Muscle of arm (tissue), 12 donors: ENCODE measurements around the gene CEP83. TPM values are rescaled to one million over a fixed set of nuclear protein-coding genes. Genes with fewer than 3 reads are reported as not detected.

Source experiments
- DNase-seq: peaks from one replicate; pipeline ENCODE4 v3.0.0-alpha.2; 2013
- polyA plus RNA-seq, 12 donors: library from polyadenylated mRNA; unstranded; fragments of 120-200 nt; gene quantifications; one replicate each; pipeline ENCODE4 v1.2.1, GENCODE V29; 2013; ENCODE audit not compliant: insufficient read length in 12 of 12

CEP83 gene
- polyA plus RNA-seq, 12 donors, result 10.0 to 44.9 (median 17.4) TPM; not detected in 1

DNA sequence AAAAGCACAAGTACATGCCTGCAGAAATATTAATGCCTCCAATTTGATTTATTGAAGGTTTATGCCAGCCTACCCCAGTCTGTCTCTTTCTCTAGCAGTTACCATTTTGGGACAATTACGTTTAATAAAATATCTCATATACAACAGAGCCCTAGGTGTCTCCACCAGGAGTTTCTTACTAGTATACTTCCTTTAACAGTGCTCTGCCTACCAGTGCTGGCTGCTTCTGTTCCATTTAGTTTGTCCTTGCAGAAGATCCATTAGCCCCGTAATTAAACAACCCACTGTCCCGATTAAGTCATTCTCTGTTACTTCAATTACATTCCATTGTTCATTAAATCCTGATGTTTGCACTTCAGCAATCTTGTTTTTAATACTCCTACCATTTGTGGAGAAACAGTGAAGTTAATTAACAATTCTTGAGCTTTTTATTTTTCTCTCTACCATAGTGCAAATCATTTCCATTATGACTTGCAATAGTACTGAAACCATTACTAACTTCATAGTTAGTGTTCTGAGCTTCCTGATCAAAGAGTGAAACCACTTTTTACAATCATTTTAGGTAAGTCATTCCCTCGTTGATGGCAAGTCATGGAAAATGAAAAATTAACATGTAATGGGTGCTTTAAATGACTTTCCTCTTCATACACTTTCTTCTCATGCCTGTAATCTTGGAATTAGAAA lies 190.2 kb downstream of the CEP83 start:
- no peak for DNase-seq

DNA sequence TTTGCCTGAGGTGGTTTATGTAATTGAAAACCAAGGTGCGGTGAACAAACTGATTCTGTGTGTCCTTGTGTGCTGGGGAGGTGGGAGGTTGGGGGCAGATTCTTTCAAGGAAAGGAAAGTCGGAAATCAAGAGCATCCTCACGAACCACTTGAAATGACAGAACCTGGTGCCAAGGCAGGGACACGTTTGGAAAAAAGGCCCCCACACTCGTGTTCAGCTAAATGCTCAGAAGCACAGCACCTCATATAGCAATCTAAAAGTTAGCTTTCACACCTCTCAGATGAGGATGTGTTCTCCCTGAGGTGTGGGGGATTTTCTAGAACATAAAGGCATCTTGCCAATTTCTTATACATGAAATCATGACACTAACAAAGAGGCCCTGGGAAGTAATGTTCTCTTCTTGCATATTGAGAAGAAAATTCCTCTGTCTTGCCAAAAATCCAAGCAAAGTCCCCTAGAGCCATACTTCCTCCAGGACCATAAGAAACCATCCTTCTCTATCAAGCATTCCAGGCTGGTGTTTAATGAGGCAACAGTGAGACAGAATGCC lies 191.7 kb downstream of the CEP83 start:
- DNase-seq, result no peak

DNA sequence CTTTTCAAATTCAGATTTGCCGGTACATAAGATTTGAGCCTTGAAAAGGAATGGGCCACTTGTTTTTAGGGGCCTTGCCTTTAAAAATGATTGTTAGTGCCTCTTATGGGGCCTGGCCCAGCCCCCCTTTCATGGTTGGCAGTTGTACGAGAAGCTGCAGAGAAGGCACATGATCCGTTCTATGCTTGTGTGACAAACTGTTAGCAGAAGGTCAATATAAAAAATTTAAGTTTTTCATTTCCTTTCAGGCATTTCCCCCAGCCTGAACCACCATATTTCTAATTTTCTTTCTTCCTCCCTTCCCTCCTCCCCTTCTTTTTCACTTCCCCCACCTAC lies 192.2 kb downstream of the CEP83 start:
- no peak for DNase-seq

DNA sequence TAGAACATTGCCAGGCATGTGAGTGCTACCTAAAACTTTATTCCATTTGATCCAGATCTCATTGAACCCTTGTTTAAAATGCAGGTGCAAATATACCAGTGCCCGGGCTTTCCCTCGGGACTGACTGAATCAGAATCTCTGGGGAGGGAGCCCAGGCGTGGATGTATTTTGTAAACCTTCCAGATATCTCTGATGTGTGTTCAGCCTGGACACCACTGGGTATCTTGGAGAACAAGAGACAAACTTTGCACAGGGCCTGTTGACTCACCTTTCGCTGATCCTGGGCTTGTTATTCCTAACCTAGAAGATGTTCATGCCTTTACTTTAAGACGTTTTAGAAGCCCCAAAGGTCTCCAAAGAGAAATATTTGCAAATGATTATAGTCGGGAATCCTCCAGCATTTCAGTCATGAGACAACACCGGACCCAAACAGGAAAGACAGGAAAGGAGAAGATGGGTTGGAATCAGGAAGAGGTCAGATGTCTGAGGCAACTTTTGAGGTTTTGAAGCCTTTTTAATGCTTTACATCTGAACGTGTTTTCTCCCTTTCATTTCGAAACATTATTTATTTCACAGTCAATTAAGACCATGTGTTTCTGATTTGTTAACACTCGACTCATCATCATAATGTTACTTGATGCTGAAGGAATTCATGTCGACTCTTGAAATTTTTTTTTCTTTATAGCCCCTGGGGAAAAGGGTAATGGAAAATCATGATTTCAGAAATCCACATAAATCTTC lies 192.7 kb downstream of the CEP83 start:
- peak; percentile 89 for DNase-seq

DNA sequence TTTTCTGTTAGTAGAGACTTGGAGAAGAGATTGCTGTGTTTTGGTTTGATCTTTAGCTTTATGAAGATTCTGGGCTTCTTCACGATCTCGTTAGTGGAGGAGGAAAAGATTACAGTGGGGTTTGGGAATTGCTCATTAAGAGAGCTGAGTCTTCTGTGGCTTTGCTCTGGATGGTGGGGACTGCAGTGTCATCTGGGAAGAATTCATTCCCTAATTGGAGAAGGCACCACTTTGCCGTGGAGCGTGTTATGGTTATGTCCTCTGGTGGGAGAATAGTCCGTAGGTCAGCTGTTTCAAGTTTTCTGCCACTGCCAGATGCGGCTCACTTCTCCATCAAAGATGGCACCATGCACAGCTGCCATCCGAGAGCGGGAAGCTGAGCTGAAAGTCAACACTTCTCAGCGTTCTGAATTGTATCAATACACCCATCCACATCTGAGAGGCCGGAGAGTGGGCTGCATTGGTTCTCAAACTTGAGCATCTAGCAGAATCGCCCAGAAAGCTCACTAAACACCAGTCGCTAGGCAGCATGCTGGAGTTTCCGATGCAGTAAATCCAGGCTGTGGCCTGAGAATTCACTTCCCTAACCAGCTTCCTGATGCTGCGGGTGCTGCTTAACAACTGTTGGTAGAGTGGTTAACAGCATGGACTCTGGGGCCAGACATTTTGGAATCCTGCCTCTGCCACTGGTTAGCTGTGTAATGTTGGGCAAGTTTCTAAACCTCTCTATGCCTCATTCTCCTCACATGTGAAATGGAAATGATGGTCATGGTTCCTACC lies 193.5 kb downstream of the CEP83 start:
- no peak for DNase-seq

DNA sequence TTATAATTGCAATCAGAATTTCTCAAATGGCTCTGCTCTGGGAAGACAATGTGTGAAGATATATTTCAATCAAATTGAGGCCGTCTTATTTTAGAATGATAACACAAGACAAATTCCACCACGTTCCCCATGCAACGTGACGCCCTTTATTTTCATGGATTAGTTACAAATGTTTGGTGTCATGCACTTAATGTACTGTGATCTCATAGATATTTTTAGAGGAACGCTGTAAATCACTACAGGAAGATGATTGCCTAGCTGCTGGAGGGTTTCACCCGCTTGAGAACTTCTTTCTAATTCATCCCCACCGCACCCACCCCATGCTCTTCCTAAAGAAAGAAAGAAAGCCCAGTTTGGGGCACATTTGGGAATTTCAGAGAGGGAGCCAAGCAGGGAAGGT lies 194.1 kb downstream of the CEP83 start:
- peak; percentile 55 for DNase-seq

DNA sequence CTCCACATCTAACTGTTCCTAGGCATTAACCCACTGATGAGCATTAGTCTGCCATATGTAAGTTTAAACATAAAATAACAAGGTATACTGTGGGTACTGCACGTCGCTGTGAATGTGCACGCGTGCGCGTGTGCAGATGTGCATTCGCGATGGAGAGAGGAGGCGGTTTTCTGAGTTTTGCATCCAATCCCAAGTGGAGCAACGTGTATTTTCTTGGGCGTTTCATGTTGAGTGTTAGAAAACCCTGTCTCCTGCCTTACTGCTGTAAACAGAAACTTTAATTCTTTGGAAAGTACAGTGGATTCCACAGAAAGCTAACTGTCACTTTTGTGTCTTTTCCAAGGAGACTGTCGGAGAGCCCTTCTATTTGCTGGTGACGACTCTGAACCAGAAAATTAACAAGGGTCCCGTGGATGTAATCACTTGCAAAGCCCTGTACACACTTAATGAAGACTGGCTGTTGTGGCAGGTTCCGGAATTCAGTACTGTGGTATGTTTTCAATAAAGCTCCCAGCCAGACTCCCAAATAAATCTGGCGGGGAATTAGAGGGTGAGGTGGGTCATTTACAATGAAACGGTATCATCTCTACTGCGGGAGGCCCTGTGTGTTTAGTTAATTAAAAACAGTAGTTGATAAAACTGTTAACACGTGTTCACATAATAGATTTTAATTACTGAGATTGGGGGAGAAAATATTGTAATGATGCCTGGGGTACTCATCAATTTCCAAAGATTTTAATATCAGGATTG lies 194.8 kb downstream of the CEP83 start:
- DNase-seq, result peak; percentile 65

DNA sequence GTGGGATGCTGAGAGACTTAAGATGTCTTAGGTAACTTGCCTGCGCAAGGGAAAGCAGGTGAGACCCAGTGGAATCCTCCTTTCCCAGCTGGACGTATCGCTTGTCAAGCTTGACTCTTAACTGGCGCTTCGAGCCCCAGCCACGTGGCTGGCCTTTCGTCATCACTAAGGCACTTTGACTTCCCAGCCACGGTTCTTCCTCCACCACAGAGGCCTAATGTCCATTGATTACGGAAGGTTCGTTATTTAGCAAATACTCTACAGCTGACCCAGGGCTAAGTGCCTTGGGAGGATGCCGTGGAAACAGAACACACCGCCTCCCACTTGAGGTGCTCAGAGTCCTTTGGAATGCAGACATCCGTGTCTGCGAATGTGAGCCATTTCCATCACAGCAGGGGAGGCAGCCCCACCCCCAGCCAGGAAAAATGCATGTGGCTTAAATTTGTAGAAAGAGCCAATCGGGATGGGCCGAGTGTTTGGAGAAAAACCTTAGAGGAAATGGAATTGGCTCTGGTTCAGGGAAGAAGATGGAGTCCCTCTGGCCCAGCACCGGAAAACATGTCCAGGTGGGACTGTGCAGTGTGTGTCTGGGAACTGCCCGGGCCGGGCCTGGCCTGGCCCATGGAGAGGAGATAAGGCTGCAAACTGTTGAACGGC lies 195.6 kb downstream of the CEP83 start:
- DNase-seq, result peak; percentile 82

DNA sequence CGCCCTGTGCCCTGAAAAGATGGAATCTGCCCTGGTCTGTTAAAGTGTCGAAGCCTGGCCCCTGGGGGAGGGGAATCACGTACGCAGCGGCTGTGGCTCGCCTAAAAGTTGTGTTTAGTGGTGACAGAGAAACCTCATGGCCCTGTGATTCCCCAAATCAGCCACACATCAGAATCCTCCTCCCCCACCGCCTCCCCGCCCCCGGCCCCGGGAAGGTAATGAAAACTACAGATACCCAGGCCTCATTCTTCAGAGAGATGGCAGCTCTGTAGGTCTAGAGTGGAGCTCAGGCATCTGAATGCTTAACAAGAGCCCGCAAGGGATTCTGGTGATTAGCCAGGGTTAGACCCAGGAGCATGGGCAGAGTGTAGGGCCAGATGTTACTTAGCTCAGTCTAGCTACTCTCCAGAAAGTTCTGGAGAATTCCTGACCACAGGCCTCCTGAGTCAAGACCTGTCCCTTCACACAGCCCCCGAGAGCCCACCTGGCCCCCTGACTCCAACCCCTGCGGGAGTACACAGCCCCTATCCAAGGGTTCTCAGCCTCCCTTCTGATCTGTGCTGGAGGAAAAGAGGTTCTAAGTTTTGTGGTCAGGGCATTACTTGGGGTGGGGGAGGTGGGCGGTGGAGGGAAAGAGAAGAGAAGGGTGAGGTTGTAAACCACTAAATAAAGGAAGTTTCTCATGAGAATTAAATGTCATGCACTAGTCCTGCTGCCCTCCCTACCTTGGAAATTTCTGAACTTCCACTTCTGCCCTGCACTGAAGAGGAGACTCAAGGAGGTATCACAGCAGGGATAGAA lies 196.5 kb downstream of the CEP83 start:
- no peak for DNase-seq

DNA sequence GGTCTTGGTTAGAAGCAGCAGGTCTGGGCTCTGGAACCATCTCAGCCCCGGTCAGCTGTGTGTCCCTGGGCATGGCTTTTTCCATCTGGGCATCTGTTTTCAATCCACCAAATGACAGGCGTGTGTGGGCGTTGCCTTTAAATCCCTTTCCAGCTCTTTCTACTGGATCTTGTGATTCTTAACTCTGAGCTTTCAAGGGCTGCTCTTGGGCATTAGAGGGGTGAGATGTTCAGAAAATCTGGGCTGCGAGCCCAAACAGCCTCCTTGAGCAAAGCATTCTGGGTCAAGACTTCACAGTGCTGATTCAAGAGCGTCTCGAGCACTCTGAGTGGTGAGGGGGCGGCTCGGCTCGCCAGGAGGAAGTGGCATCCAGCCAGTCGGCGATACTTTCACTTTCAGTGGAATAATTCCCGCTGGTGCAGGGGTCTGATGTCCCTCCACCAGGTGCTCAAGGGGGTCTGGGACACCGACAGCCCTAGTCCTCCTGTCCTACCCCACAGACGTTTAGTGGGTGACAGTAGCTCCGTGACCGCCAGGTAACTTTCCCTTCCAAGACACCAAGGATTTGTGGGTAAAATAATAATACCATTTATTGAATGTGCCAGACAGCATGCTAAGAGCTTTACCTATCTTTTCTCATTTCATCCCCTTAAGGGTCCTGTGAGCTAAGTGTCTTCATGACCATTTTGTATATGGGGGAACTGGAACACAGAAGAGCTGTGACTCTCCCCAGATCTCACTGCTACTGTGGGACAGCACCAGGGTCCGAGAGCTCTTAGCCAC lies 197.2 kb downstream of the CEP83 start:
- peak; percentile 85 for DNase-seq

DNA sequence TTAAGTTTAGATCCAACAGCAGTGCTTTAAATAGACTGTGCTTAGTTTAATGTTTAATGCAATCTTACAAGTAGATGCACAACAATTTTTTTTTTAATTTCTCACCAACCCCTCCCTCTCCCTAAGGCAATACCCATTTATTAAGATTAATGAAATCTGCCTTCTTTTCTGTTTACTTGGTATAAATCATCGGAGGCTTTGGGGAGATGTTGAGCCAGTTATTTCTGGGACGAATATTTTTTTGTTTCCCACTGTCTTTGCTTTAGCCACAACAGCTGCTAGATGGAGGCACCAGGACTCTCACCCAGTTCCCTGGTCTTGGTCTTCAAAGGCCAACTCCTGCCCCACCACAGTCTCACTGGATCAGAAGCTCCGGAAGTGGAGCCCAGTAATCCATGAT lies 197.9 kb downstream of the CEP83 start:
- DNase-seq, result no peak

DNA sequence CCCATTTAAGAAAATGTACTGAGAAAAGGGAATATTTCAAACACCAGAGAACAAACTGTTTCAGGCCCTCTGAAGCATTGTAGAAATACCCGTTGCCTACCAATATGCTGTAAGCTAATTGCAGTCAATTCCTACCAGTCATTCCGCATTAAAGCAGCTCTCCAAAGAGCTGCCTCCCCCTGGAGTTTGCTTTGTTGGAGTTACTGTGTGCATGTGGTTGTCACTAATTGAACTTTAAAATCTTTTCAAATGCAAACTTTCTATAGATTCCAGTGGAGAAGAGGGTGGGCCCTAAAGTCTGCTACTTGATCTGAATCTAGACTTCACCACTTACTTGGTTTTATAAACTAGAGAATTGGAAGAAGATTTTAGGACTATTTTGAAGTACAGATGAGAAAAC lies 198.5 kb downstream of the CEP83 start:
- no peak for DNase-seq

DNA sequence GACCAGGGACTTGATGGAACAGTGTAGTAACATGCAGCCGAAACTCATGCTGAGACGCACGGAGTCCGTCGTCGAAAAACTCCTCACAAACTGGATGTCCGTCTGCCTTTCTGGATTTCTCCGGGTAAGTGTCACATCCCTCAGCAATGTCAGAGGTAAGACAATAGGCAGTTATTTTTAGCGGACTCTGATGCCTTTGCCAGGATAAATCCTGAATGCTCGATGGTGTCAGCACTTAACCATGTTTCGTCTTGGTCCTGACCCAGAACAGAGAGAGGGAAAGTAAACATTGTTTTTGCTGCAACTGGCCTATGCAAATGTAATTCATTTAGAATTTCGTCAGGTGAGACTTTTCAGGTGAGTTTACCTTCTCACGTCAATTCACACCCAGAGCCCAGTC lies 198.9 kb downstream of the CEP83 start:
- DNase-seq, result no peak

DNA sequence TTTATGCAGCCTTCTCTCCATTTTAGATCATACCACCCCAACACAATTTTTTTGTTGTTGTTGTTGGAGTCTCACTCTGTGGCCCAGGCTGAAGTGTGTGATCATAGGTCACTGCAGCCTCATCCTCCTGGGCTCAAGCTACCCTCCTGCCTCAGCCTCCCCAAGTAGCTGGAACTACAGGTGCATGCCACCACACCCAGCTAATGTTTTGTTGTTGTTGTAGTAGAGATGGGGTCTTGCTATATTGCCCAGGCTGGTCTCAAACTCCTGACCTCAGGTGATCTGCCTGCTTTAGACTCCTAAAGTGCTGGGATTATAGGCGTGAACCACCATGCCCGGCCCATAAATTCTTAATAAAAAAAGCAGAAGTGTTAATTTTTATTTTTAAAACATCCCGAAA lies 199.7 kb downstream of the CEP83 start:
- no peak for DNase-seq

DNA sequence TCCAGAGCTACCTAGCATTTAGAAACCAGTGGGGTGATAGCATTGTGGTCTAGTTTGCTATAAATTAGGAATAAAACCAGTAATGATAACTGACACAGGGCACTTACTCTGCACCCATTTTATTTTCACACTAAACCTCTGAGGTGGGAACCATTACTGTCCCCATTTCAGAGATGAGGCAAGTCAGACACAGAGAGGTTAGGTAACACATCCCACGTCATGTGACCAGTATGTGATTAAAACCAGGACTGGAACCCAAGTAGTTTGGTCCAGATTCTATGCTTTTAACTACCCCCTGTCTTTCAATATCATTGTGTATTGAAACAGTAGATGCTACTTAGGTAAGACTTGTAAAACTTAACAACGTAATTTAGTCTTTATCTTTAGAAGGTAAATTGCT lies 201.1 kb downstream of the CEP83 start:
- DNase-seq, result no peak
